Transverse colon (tissue), 4 donors: ENCODE data around the gene TMC5.

Experiments
- CTCF ChIP-seq, 5 experiments: fragments of 200-600 bp in 3 of 5; fragments of 450-650 bp in 2 of 5; sonication (generic) in 3 of 5; IDR thresholded peaks; 1 replicate in 2 of 5; 2 replicates in 3 of 5; pipeline ENCODE4 v1.5.1; 2016 to 2017; ENCODE audit warnings: antibody characterized with exemption in 5 of 5, inconsistent platforms in 3 of 5, mild to moderate bottlenecking in 2 of 5, moderate library complexity in 1 of 5
- EP300 ChIP-seq: sonication (generic); formaldehyde crosslinking; IDR thresholded peaks from one replicate; pipeline ENCODE4 v1.6.1; 2017; ENCODE audit warnings: antibody characterized with exemption, low read depth
- POLR2AphosphoS5 ChIP-seq, 3 donors: sonication (generic); formaldehyde crosslinking; IDR thresholded peaks; one replicate each; pipeline ENCODE4 v1.6.1; 2016; ENCODE audit warnings: antibody characterized with exemption in 3 of 3

GRCh38 chr16:19505600-19506303, 88.1 kb downstream of the TMC5 start:
- TF ChIP-seq CTCF (IDR thresholded peaks at IDR 0.05), result no peak
- no peak for TF ChIP-seq EP300
- TF ChIP-seq POLR2AphosphoS5 (IDR thresholded peaks at IDR 0.05), result no peak
